HepG2 (cell line): ENCODE results near the gene AARSD1. TPM values are rescaled to one million over a fixed set of nuclear protein-coding genes. Genes with fewer than 3 reads are reported as not detected.

Experiments
- ARID5B ChIP-seq: IDR thresholded peaks from 2 replicates; pipeline ENCODE4 v1.4.0; 2020; ENCODE audit warnings: mild to moderate bottlenecking, missing genetic modification reagents
- E2F1 ChIP-seq: sonication (generic); formaldehyde crosslinking; IDR thresholded peaks from 2 replicates; pipeline ENCODE4 v1.5.0; 2020; ENCODE audit warnings: missing genetic modification reagents
- E2F5 ChIP-seq: sonication (generic); formaldehyde crosslinking; conservative IDR thresholded peaks from 2 replicates; pipeline ENCODE4 v1.4.0; 2020; ENCODE audit warnings: missing genetic modification reagents
- ETS1 ChIP-seq: sonication (generic); formaldehyde crosslinking; IDR thresholded peaks from 2 replicates; pipeline ENCODE4 v1.4.0; 2020; ENCODE audit warnings: missing genetic modification reagents
- GTF3A ChIP-seq: sonication (generic); formaldehyde crosslinking; conservative IDR thresholded peaks from 2 replicates; pipeline ENCODE4 v1.4.0; 2020; ENCODE audit warnings: mild to moderate bottlenecking, missing genetic modification reagents
- HNRNPH1 ChIP-seq: fragments of 200-400 bp; formaldehyde crosslinking; optimal IDR thresholded peaks from 2 replicates; pipeline ENCODE3; 2017; ENCODE audit warnings: mild to moderate bottlenecking, low read depth, low read length
- PRDM10 ChIP-seq: sonication (generic); formaldehyde crosslinking; IDR thresholded peaks from 2 replicates; pipeline ENCODE4 v1.4.0; 2020; ENCODE audit warnings: low read depth, missing genetic modification reagents
- SALL1 ChIP-seq: sonication (generic); formaldehyde crosslinking; IDR thresholded peaks from 2 replicates; pipeline ENCODE4 v1.8.0; 2022; ENCODE audit warnings: mild to moderate bottlenecking, missing genetic modification reagents
- ZFP82 ChIP-seq: sonication (generic); formaldehyde crosslinking; IDR thresholded peaks from 2 replicates; pipeline ENCODE4 v1.5.1; 2020; ENCODE audit warnings: mild to moderate bottlenecking, missing genetic modification reagents, borderline replicate concordance
- ZMYM2 ChIP-seq: sonication (generic); formaldehyde crosslinking; IDR thresholded peaks from 2 replicates; pipeline ENCODE4 v1.8.0; 2022; ENCODE audit warnings: mild to moderate bottlenecking, missing genetic modification reagents
- ZNF17 ChIP-seq: sonication (generic); formaldehyde crosslinking; IDR thresholded peaks from 2 replicates; pipeline ENCODE4 v1.5.0; 2020; ENCODE audit warnings: mild to moderate bottlenecking, missing genetic modification reagents
- ZNF333 ChIP-seq: sonication (generic); formaldehyde crosslinking; IDR thresholded peaks from 2 replicates; pipeline ENCODE4 v1.4.0; 2020; ENCODE audit warnings: mild to moderate bottlenecking, missing genetic modification reagents, borderline replicate concordance
- ZNF772 ChIP-seq: sonication (generic); formaldehyde crosslinking; IDR thresholded peaks from 2 replicates; pipeline ENCODE4 v1.5.0; 2020; ENCODE audit warnings: mild to moderate bottlenecking, missing genetic modification reagents
- ZNF788 ChIP-seq: sonication (generic); formaldehyde crosslinking; IDR thresholded peaks from 2 replicates; pipeline ENCODE4 v1.5.0; 2020; ENCODE audit warnings: mild to moderate bottlenecking, missing genetic modification reagents, borderline replicate concordance
- ZSCAN25 ChIP-seq: sonication (generic); formaldehyde crosslinking; IDR thresholded peaks from 2 replicates; pipeline ENCODE4 v1.8.0; 2022; ENCODE audit warnings: mild to moderate bottlenecking, missing genetic modification reagents
- polyA plus RNA-seq, 8 experiments: library from polyadenylated mRNA; depleted of rRNA in 3 of 8; stranded (reverse) in 7 of 8; unstranded in 1 of 8; fragments of >200 nt; fragmentation: Illumina TruSeq in 4 of 8; extraction: Trizol in 4 of 8; gene quantifications; 2 replicates each; pipeline versions ENCODE4 v1.2.1 to v1.2.3, GENCODE V29; 2011 to 2016; ENCODE audit warnings: low read depth in 4 of 8, missing spikeins in 1 of 8, mixed read lengths in 1 of 8; ENCODE audit not compliant: insufficient read depth in 1 of 8
- total RNA-seq, 5 experiments: library from RNA; depleted of rRNA; stranded (reverse); fragments of >200 nt; fragmentation: Illumina TruSeq; extraction: Trizol; gene quantifications; 2 replicates each; pipeline ENCODE4 v1.2.3, GENCODE V29; 2016; ENCODE audit warnings: low read depth in 1 of 5

The AARSD1 gene
- total and polyA plus RNA-seq, 2 of the 13 experiments (the other 11 are each of a cell fraction or from before 2014, with no cell fraction given): 24.7 to 29.3 TPM

GRCh38 chr17:42997984-42998938 is 34.0 kb upstream of the AARSD1 start, which contains the start of gene RPL27 (continued):
- peak; percentile 83 for TF ChIP-seq PRDM10
- peak; percentile 96 for TF ChIP-seq E2F1 (CRISPR knock-in tag)
- TF ChIP-seq ZNF772 (CRISPR knock-in tag): peak; percentile 96
- TF ChIP-seq ZNF17 (CRISPR knock-in tag): no peak
- peak; percentile 70; the same call in 1 of the 2 replicates for TF ChIP-seq ZSCAN25
- peak; percentile 99 for TF ChIP-seq ZNF788 (CRISPR knock-in tag)
- peak; percentile 75; the same call in 1 of the 2 replicates for TF ChIP-seq E2F5 (CRISPR knock-in tag)
- TF ChIP-seq ZNF333 (CRISPR knock-in tag): peak; percentile 52; the same call in 1 of the 2 replicates
- peak; percentile 95; the same call in 1 of the 2 replicates for TF ChIP-seq GTF3A (CRISPR knock-in tag)
- peak; percentile 87 for TF ChIP-seq ARID5B (CRISPR knock-in tag)
- peak; percentile 37 for TF ChIP-seq HNRNPH1
- TF ChIP-seq ETS1 (CRISPR knock-in tag): 0 out of 2 replicates have a peak, but pooled peaks have one; percentile 8
- TF ChIP-seq SALL1 (CRISPR knock-in tag): peak; percentile 98
- peak; percentile 83 for TF ChIP-seq ZFP82 (CRISPR knock-in tag)
- 0 out of 2 replicates have a peak, but pooled peaks have one; percentile 67 for TF ChIP-seq ZMYM2 (CRISPR knock-in tag)
